Osteoblast (primary cell): Measurements from ENCODE around the gene CDYL. TPM values are rescaled to one million over a fixed set of nuclear protein-coding genes. Genes with fewer than 3 reads are reported as not detected.

Experiments used
- DNase-seq: peaks from one replicate; pipeline ENCODE4 v3.0.0; 2011; ENCODE audit warnings: low spot score, mixed read lengths; ENCODE audit not compliant: insufficient read length; ENCODE audit errors: missing footprints
- H2AFZ ChIP-seq: 2 replicates; pipeline ENCODE4 v1.6.0; 2011; ENCODE audit warnings: mild to moderate bottlenecking, low read length
- H3K27ac ChIP-seq: 2 replicates; pipeline ENCODE4 v1.5.1; 2011; ENCODE audit warnings: mild to moderate bottlenecking, low read depth, low read length, moderate library complexity
- H3K27me3 ChIP-seq: 2 replicates; pipeline ENCODE4 v1.6.0; 2012; ENCODE audit warnings: mild to moderate bottlenecking, control low read depth, inconsistent platforms, low read length, moderate library complexity; ENCODE audit not compliant: insufficient read depth
- H3K36me3 ChIP-seq: 2 replicates; pipeline ENCODE4 v1.5.1; 2011; ENCODE audit warnings: mild to moderate bottlenecking, low read length, control low read depth, moderate library complexity; ENCODE audit not compliant: insufficient read depth
- H3K4me1 ChIP-seq: 2 replicates; pipeline ENCODE4 v1.5.1; 2011; ENCODE audit warnings: mild to moderate bottlenecking, low read length, control low read depth, moderate library complexity; ENCODE audit not compliant: insufficient read depth
- H3K4me2 ChIP-seq: 2 replicates; pipeline ENCODE4 v1.6.0; 2011; ENCODE audit warnings: mild to moderate bottlenecking, low read length; ENCODE audit not compliant: insufficient read depth
- H3K4me3 ChIP-seq: fragments of 200-600 bp; sonication (generic); 3 replicates; pipeline ENCODE4 v1.5.1; 2012; ENCODE audit warnings: mild to moderate bottlenecking, low read length, inconsistent platforms; ENCODE audit not compliant: insufficient read depth
- H3K79me2 ChIP-seq: 2 replicates; pipeline ENCODE4 v1.6.0; 2012; ENCODE audit warnings: mild to moderate bottlenecking, low read length, control low read depth, inconsistent platforms; ENCODE audit not compliant: insufficient read depth
- H3K9me3 ChIP-seq: 2 replicates; pipeline ENCODE4 v1.5.1; 2011; ENCODE audit warnings: low read depth, low read length, control low read depth
- H4K20me1 ChIP-seq: 2 replicates; pipeline ENCODE4 v1.6.0; 2012; ENCODE audit warnings: mild to moderate bottlenecking, low read length, control low read depth; ENCODE audit not compliant: insufficient read depth
- CTCF ChIP-seq: IDR thresholded peaks from 2 replicates; pipeline ENCODE4 v1.5.1; 2011; ENCODE audit warnings: mild to moderate bottlenecking, low read depth, low read length, moderate library complexity; ENCODE audit errors: extremely low read depth
- total RNA-seq: library from RNA; depleted of rRNA; stranded (reverse); fragments of >200 nt; gene quantifications from 2 replicates; pipeline ENCODE4 v1.2.3, GENCODE V29; 2012

CDYL gene
- total RNA-seq, 1 donor, result 106 TPM

GRCh38 chr6:4802312-4802935 is 26.2 kb downstream of the CDYL start:
- Histone ChIP-seq H3K36me3 (no peaks in the 10 kb centered on the region), H3K79me2 (peaks cover 88% of the 10 kb centered on the region), H4K20me1 (peaks cover 48% of the 10 kb centered on the region), H3K27ac (no peak overlapping the region), H3K4me3 (no peak overlapping the region), H2AFZ (no peak overlapping the region), H3K27me3 (no peaks in the 10 kb centered on the region), H3K4me2 (no peak overlapping the region), H3K4me1 (peaks cover 13% of the 10 kb centered on the region), H3K9me3 (no peaks in the 10 kb centered on the region)
- no peak for DNase-seq
- TF ChIP-seq CTCF, result no peak

GRCh38 chr6:4803343-4803744 is 27.1 kb downstream of the CDYL start:
- H3K27ac ChIP-seq, result no peak overlapping the region
- no peak overlapping the region for H3K4me3 ChIP-seq
- H4K20me1 ChIP-seq, result peaks cover 53% of the 10 kb centered on the region
- H3K4me2 ChIP-seq, result no peak overlapping the region
- H3K36me3 ChIP-seq, result no peaks in the 10 kb centered on the region
- H2AFZ ChIP-seq, result no peak overlapping the region
- no peaks in the 10 kb centered on the region for H3K9me3 ChIP-seq
- DNase-seq, result no peak
- H3K79me2 ChIP-seq, result peaks cover 87% of the 10 kb centered on the region
- H3K4me1 ChIP-seq, result peaks cover 13% of the 10 kb centered on the region
- H3K27me3 ChIP-seq, result no peaks in the 10 kb centered on the region
- TF ChIP-seq CTCF, result no peak

- Histone ChIP-seq H3K4me3 (no peak overlapping the region), H3K9me3 (no peaks in the 10 kb centered on the region), H3K4me2 (no peak overlapping the region), H3K4me1 (peaks cover 13% of the 10 kb centered on the region), H2AFZ (no peak overlapping the region), H3K36me3 (no peaks in the 10 kb centered on the region), H4K20me1 (peaks cover 53% of the 10 kb centered on the region), H3K27me3 (no peaks in the 10 kb centered on the region), H3K79me2 (peaks cover 87% of the 10 kb centered on the region), H3K27ac (no peak overlapping the region)
- TF ChIP-seq CTCF, result no peak
- DNase-seq, result peak; percentile 90
Measured at GRCh38 chr6:4804095-4804494, 27.9 kb downstream of the CDYL start.

- TF ChIP-seq CTCF, result peak; percentile 71
- Histone ChIP-seq H3K4me2 (no peak overlapping the region), H3K79me2 (peaks cover 86% of the 10 kb centered on the region), H3K4me3 (no peak overlapping the region), H3K9me3 (no peaks in the 10 kb centered on the region), H2AFZ (no peak overlapping the region), H4K20me1 (peaks cover 57% of the 10 kb centered on the region), H3K27ac (no peak overlapping the region), H3K4me1 (peaks cover 22% of the 10 kb centered on the region), H3K36me3 (no peaks in the 10 kb centered on the region), H3K27me3 (no peaks in the 10 kb centered on the region)
- peak; percentile 65 for DNase-seq
Measured at GRCh38 chr6:4805553-4806336, 29.5 kb downstream of the CDYL start.
